Hematopoietic multipotent progenitor cell treated with erythropoietin and hydrocortisone succinate and interleukin-3 and kit ligand, for 6 days (in vitro differentiated cells): Measurements from ENCODE around the gene SNX9.
"Not testable (repeated sequence)": the region's sequence is repeated elsewhere in the genome, so short reads cannot be mapped to it uniquely, and the experiment has no call there.

Experiments used
- DNase-seq: peaks from one replicate; pipeline ENCODE4 v3.0.0-alpha.2; 2015

Gene SNX9

DNA sequence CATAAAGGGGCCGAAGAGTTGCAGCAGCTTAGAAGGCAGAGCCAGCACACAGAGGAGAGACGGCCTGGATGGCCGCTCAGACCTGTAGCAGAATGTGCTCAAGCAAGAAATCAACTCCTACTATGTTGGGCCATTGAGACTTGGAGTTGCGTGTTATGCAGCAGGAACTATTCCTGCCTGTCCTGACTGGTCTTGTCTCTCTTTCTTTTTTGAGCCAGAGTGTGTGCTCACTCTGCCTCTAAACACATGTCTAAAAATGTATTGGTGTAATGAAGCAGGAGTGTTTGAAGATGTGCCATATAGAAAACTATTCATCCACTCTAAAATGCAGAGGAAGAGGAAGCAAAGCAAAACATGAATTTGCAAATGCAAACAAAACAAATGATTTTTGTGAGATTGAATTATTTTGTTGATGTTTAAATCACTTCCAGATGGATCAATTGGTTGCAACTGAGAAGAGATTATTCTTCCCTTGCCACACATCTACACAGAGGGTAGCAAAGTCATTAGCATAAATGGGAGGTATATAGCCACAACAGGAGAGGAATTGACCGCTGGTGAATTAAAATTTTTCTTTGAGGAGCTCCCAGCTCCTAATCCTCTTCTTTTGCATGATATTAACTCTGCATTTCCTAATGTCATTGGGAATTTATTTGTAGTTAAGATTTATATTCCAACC lies 138.2 kb downstream of the SNX9 start:
- DNase-seq, result no peak

DNA sequence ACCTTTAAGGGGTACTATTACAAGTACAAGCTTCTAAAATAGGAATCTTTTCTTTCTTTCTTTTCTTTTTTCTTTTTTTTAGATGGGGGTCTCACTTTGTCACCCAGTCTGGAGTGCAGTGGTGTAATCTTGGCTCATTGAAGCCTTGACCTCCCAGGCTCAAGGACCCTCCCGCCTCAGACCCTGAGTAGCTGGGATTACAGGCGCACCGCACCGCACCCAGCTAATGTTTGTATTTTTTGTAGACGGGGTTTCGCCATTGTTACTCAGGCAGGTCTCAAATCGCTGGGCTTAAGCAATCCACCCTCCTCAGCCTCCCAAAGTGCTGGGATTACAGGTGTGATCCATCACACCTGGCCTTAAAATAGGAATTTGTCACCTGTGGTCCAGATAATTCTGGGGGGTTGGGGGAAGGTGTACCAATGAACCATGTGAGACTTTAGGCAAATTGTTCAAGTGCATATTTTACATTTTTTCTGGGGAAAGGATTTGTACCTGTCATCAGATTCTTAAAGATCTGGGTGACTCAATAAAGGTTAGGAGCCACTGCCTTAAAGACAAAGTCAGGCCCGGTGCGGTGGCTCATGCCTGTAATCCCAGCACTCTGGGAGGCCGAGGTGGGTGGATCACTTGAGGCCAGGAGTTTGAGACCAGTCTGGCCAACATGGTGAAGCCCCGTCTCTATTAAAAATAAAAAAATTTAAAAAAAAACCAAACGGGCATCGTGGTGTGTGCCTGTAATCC lies 139.0 kb downstream of the SNX9 start:
- DNase-seq, result no peak

DNA sequence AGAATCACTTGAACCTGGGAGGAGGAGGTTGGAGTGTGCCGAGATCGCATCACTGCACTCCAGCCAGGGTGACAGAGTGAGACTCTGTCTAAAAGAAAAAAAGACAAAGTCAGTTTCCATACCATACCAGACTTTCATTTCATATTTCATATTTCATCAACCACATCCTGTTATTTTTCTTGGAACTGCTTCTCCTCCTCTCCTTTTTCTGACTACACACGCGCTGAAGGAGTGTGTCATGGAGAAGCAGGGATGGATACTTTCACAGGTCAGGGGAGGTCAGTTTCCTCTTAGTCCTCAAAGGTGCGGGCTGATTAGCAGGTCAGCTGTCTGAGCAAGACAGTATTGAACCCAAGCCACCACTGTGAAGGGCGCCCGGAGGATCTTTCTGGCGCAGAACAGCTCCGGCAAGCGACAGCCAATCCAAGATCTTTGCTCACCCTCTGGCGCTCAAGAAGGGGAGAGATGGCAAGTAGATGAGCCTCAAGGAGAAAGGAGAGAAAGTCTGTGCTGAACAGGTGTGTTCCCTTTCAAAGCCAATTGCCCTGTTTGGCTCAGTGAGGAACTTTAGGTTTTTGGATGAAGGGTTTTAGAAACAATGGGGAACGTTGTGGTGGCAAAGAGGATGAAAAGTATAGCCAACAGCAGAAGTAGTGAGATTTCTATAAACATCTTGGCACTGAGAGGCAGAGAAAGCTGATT lies 139.7 kb downstream of the SNX9 start:
- DNase-seq, result no peak

DNA sequence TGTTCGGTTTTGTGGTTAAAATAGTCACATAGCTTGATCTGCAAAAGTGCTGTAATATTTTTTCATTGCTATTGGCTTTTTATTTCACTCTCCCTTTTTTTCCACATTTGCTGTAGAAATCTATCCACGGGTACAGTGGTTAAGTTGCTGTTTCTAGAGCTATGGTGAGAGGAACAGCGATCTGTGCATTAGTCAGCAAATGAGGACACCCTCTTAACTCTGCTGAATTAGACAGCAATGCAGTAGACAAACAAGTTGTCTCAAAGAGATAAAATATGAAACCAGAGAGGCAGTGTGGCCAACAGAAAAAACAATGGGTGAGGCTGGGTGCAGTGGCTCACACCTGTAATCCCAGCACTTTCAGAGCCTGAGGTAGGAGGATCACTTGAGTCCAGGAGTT lies 141.1 kb downstream of the SNX9 start:
- peak; percentile 40 for DNase-seq

DNA sequence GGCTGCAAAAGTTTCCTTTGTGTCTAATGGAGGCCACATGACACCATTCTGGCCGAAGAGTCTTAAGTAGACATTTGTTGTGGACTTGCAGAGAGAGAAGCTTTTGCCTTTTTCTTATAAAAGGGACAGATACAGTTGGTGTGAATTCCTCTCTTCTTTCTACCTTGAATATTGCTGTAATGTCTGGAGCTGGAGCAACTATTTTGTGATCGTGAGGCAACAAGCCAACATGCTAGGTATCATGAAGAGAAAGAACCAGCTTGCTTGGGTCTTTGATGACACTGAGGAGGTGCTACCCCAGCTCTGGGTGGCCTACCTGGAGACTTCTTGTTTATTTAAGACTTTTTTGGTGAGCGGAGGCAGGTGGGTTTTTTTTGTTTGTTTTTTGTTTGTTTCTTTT lies 142.3 kb downstream of the SNX9 start:
- DNase-seq, result no peak

DNA sequence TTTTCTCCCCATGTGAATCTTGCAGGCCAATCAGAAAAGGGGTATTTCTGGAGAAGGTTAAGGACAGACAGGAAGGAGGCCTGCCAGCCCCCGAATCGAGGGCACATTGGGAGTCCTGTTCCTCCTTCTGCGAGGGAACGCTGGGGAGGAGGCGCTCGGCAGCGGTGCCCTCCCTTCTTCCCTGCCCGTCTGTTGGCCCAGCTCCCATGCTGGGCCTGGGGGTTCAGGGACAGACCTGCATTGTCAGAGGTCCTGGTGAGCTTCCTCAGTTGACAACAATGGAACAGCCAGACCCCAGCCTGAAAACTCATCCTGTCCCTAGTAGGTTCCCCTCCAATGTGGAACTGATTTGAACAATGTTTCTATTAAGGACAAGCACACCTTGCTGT lies 143.5 kb downstream of the SNX9 start:
- DNase-seq, result no peak

DNA sequence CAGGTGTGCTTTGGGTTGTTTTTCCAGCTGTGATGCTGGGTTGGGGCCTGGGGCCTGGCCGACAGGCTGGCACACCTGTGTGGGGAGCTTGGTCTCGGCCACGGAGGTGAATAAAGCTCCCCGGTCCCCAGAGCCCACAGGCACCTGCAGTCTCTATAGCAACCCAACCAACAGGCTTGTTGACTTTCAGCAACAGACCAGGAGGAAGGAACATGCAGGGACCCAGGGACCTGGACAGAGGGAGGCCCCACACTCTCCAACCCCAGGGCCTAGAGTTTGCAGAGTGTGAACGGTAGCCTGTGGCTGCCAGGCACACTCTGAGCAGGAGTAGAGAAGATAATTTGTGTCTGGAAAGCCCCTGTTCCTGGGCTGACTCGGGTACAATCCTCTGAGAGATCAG lies 144.0 kb downstream of the SNX9 start:
- DNase-seq, result no peak

DNA sequence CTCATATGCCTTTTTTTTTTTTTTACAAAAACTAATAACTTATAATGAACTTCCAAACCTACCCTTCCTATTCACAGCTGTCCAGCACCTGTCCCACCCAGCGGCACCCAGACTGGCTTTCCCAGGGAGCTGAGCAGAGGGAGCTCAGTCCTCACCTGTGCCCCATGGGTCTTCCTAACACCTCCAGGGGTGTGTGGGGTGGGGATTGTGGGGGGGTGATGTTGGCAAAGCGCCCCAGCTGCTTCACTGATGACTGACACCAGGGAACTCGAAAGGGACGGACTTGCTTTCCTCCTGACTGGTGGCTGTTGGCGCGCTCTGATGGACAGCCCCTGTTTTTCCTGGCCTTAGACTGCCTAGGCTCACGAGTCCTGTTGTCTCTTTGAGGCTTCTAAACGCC lies 144.4 kb downstream of the SNX9 start:
- no peak for DNase-seq

DNA sequence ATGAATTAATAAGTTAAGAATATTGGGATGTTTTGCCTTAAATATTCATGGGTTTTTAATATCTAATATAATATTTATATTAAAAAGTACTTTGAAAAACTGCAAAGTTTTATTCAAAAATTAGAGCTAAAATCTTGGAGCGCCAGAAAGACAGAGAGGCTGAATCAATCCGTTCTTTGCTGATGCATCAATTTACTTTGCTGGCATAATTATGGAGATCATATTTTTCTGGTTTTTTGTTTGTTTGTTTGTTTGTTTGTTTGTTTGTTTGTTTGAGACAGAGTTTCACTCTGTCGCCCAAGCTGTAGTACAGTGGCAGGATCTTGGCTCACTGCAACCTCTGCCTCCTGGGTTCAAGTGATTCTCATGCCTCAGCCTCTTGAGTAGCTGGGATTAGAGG lies 149.1 kb downstream of the SNX9 start:
- DNase-seq, result not testable (repeated sequence)

DNA sequence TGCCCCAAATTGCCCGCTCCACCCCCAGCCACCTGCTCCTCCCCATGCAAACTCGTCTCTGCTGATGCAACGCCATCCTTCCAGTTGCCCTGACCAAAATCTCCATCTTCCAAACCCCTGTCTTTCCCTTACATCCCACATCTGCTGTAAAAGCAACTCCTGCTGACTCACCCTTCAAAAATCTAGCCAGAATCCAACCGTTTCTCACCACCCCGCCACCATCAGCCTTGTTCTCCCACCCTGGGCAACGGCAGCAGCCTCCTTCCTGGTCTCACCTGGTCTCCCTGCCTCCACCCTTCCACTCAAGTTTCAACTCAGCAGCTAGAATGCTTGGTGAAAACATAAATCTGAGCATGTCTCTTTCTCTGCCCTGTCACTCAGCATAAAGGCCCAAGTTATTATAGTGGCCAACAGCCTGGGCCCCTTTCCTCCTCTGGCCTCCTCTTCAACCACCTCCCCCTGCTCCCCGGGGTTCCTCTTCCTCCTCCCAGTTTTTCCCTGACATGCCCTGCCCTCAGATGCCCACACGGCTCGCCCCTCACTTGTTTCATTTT lies 151.4 kb downstream of the SNX9 start:
- no peak for DNase-seq

DNA sequence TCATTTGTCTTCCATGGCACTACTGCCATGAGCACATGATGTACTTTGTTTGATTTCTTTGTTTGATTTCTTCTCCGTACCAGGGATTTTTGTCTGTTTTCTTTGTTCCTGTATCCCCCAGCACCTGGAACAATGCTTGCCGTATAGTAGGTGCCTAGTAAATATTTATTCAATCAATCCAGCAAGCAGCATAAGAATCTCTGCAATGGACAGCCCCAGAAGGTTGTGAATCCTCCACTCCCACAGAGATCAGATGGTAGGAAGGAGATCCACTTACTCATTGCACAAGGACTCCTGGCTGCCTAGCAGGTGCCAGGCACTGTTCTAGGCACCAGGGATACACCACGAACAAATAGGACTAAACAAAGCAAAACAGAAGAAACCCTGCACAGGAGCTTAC lies 151.9 kb downstream of the SNX9 start:
- no peak for DNase-seq

DNA sequence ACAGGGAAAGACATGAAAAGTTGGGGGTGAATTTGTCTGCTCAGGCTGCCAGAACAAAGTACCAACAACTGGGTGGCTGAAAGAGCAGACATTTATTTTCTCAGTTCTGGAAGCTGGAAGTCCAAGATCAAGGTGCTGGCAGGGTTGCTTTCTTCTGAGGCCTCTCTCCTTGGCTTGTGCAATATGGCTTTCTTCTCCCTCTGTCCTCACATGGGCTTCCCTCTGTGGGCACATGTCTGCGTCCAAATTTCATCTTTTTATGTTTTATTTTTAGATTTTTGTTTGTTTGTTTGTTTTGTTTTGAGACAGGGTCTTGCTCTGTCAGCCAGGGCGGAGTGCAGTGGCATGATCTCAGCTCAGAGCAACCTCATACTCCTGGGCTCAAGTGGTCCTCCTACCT lies 152.4 kb downstream of the SNX9 start:
- DNase-seq, result no peak

DNA sequence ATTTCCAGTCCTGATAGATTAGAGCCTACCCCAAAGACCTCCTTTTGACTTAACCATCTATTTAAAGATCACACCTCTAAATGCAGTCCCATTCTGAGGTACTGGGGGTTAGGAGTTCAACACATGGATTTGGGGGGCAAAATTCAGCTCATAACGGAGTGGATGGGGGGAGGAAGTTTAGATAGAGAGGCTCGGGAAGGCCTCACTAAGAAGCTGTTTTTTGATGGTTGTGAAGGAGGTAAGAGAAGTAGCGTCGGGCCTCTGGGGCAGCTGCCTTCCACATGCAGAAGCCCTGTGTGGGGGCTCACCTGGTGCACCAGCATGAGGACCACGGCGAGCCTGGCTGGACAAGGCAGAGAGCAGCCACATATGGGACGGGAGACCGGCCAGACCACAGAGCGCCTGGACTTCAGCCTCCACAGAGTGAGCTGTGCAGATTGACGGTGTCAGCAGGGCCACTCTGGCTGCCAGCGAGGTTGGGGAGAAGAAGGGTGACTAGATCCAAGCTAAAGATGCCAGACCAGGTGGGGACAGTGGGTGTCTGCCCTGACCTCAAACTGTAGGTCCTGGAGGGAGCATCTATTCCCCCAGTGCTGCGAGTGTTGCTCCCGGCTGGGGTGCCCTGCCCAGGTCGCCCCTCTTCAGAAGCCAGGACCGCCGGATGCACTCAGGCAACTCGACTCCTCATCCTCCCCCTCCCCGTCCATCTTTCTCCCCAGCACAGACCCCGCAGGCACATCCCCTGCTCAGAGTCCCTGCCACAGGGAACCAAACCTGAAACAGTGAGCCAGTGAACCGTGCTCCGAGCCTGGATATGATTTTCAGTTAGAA lies 153.5 kb downstream of the SNX9 start:
- DNase-seq, result no peak

DNA sequence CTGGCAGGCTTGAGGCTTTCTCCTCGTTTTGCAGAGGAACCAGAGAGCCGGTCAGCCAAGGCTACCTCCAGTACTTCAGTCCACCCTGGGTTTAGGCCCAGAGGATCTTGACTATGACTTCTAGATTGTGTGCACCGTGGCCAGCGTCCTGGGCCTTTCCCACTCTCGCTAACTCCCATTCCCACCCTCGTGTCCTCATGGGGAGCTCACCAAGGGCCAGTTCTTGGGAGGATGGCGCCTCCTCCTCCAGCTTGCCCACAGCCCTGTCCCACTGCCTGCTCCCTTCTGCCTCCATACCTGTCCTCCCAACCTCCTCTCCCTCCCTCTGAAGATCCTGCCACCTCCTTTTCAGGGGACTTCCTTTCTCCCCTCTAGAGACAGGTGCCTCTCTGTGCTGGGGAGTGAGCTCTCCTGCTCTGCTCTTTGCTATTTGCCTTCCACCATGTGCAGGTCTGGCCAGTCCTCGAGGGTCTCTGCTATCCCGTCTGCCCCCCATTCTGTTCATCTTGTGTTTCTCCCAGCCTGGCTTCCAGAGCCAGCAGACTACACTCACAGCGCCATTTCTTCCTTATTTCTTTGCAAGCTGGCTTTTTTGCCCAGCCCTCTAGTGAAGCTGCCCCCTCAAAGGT lies 154.2 kb downstream of the SNX9 start:
- DNase-seq, result no peak

DNA sequence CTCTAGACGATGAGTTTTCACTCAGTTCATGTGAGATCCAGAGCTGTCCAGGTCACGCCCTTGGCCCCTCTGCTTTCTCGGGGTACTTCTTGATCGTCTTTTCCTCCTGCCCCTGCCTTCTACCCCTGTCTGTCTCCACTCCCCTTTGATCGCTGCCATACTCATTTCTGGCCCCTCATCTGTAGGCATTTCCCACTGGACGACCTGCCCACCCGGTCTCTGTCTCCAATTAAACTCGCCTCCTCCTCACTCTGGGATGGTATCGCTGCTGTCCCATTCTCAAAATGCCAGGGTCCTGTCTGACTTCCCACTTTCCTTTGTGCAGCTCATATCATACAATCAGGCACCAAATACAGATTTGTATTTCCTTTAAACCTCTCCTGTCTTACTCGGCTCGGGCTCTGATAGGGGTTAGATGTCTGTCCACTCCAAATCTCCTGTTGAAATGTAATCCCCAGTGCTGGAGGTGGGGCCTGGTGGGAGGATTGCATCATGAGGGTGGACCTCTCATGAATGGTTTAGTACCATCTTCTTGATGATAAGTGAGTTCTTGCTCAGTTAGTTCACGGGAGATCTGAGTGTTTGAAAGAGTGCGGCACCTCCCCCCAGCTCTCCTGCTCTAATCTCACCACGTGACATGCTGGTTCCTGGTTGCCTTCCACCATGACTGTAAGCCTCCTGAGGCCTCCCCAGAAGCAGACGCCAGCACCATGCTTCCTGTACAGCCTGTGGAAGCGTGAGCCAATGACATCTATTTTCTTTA lies 155.2 kb downstream of the SNX9 start:
- DNase-seq, result no peak

DNA sequence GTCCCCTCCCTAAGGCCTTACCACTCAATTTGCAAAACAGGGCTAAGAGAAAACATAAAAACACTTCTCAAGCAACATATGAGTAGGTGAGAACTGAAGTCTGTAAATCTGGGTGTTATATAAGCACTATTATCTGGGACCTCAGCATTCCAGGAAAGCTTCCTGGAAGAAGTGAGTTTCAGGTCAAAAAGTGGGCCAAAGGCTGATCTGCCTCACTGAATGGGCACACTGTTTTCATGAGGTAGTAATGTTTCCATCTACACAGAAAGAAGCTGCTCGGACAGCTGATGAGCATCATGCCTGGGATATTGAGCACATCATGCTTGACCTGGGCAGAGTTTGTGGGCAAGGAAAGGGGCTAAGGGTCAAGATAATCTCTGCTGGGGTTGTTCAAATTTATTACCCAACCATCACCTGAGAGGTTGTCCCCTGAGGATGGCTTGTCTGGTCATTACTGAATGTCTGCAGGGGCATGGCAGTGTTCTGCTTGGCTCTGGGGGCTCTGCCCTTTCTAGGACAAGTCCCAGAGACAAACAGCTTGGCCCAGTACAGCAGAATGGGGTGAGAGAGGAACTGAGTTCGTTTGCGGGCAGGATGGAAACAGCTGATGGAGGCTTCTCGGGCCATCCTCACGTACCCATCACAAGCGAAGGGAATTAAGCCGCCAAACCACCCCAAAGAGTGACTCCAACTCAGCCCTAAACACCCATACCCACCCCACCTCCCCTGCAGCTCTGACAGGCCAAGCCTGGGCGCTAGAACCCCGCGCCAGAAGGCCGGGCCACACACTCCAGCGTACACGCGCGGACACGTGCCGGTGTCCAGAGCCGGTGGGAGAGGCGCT lies 157.5 kb downstream of the SNX9 start:
- DNase-seq, result peak; percentile 31

DNA sequence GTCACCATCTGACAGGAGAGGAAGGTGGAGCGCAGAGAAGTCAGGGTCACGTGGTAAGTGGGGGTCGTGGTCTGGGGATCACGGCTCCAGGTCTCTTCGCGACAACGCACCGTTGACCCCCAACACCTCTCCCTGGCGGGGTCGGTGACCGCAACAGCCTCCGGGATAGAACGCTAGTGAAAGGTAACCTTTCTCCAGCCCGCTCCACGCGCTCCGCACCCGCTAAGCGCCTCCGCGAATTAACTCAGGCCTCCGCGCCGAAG lies 158.0 kb downstream of the SNX9 start:
- DNase-seq, result no peak

DNA sequence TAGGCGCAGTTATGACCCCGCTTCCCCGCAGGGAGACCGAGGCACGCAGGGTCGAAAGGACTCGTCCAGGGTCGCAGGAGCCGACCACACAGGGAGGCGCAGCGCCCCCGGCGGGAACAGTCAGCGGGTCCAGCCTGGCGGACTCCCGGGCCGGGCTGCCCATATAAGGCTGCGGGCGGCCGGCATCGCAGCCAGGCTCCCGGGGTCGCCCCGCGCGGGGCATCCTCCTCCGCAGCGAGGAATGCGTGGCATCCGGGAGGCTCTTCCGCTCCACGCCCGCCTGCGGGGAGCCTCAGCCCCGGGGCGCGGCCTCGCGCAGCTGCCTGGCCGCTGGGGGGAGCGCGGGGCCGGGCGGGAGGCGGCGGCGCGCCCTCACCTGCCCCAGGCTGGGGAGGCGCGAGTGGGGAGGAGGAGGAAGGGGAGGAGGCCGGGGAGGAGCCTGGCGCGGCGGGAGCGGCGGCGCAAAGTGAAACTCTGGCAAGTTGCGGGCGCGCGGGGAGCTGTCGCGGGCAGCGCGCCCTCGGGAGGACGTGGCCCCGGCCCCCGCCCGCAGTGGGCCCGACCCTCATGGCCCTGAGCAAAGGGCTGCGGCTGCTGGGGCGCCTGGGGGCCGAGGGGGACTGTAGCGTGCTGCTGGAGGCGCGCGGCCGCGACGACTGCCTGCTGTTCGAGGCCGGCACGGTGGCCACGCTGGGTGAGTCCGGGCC lies 158.5 kb downstream of the SNX9 start, which contains the start of gene SYNJ2:
SYNJ2 (plus strand) TSS at position 469 of the 707 bp plus-strand sequence; CDS start at position 568, 99 bp downstream.
- DNase-seq, result peak; percentile 73

DNA sequence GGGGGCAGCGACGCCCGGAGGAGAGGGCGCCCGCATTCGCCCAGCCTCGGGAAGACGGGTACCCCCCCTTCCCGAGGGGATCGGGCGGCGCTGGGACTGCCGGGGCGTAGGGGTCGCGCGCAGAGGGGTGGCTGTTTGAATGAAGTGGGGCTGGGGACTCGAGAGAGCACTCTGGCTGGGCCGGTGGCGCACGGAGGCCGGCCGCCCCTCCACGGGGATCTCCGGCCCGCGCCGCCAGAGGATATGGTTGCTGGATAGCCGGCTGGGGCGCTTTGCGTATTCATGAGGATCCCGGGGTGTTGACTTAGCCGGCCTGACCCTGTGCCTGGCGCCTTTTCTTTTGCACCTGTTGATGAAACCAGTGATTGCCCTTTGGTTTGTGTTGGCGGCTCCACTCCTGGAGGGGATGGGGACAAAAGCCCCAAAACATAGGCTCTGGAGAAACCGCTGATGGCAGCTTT lies 159.1 kb downstream of the SNX9 start:
- DNase-seq, result peak; percentile 57
